Measurements from ENCODE around the gene AKR1C8. TPM values are rescaled to one million over a fixed set of nuclear protein-coding genes. Genes with fewer than 3 reads are reported as not detected.

Gene AKR1C8
- total and polyA plus RNA-seq, 2 donors (not counting 1 experiment from before 2014, with no cell fraction given) = not detected

DNA sequence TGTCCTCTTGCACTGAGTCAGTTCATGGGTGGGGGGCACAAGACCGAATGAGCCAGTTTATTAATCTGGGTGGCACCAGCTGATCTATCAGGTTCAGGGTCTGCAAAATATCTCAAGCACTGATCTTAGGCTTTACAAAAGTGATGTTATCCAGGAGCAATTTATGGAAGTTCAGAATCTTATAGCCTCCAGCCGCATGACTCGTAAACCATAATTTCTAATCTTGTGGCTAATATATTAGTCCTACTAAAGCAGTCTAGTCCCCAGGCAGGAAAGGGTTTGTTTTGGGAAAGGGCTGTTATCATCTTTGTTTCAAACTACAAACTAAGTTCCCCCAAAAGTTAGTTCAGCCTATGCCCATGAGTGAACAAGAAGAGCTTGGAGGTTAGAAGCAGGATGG lies 33.9 kb downstream of the AKR1C8 start:
- Histone ChIP-seq H3K9me3 (ENCODE audit: control extremely low read depth in 1 of 3, control insufficient read depth in 2 of 3, insufficient read depth in 1 of 3, low read length in 2 of 3) (no peaks in the 10 kb centered on the region), H3K9ac (ENCODE audit: low read length) (no peak overlapping the region), H3K27ac (ENCODE audit: low read length in 2 of 2) (no peak overlapping the region), H3K79me2 (ENCODE audit: control insufficient read depth, insufficient read depth, low read length) (no peaks in the 10 kb centered on the region), H2AFZ (ENCODE audit: insufficient read depth, low read depth, low read length, poor library complexity, severe bottlenecking) (no peak overlapping the region), H3K4me3 (ENCODE audit: control extremely low read depth in 1 of 5, extremely low read depth in 1 of 5, insufficient read depth in 1 of 5, low read depth in 2 of 5, low read length in 4 of 5) (no peak overlapping the region), H4K20me1 (ENCODE audit: control insufficient read depth, insufficient read depth, low read length, poor library complexity, severe bottlenecking) (no peaks in the 10 kb centered on the region), H3K4me2 (replicated peaks; ENCODE audit: low read depth, low read length, poor library complexity, severe bottlenecking) (no peak overlapping the region), H3K36me3 (replicated peaks in 1 of 2; ENCODE audit: control extremely low read depth in 1 of 2, control insufficient read depth in 1 of 2, extremely low read depth in 1 of 2, insufficient read depth in 2 of 2, low read length in 1 of 2) (no peaks in the 10 kb centered on the region), H3K4me1 (ENCODE audit: control insufficient read depth in 2 of 2, insufficient read depth in 2 of 2, low read length in 2 of 2) (no peaks in the 10 kb centered on the region), H3K27me3 (replicated peaks in 1 of 4; ENCODE audit: control extremely low read depth in 1 of 4, control insufficient read depth in 3 of 4, insufficient read depth in 4 of 4, low read length in 3 of 4) (no peaks in the 10 kb centered on the region)
- H3K27ac Mint-ChIP-seq = no peak overlapping the region
- no peak for TF ChIP-seq EZH2 (IDR thresholded peaks at IDR 0.05; ENCODE audit: borderline replicate concordance, insufficient read depth, low read depth, low read length, poor library complexity, severe bottlenecking)
- TF ChIP-seq, protein P1, sequence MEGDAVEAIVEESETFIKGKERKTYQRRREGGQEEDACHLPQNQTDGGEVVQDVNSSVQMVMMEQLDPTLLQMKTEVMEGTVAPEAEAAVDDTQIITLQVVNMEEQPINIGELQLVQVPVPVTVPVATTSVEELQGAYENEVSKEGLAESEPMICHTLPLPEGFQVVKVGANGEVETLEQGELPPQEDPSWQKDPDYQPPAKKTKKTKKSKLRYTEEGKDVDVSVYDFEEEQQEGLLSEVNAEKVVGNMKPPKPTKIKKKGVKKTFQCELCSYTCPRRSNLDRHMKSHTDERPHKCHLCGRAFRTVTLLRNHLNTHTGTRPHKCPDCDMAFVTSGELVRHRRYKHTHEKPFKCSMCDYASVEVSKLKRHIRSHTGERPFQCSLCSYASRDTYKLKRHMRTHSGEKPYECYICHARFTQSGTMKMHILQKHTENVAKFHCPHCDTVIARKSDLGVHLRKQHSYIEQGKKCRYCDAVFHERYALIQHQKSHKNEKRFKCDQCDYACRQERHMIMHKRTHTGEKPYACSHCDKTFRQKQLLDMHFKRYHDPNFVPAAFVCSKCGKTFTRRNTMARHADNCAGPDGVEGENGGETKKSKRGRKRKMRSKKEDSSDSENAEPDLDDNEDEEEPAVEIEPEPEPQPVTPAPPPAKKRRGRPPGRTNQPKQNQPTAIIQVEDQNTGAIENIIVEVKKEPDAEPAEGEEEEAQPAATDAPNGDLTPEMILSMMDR (IDR thresholded peaks at IDR 0.05) = no peak
- no peak overlapping the region for H3K4me3 Mint-ChIP-seq
- 78% methylated on average over 1 of the region's 3 CpGs for WGBS (ENCODE audit: insufficient coverage)
- H3K4me1 Mint-ChIP-seq = no peaks in the 10 kb centered on the region
- ChIA-PET POLR2A (no interaction called here), CTCF (no interaction called here)
- no peak for ATAC-seq (ENCODE audit: low read depth)
- intact Hi-C loops (cut with micrococcal nuclease) = no loop called here
- H3K9me3 Mint-ChIP-seq (ENCODE audit: insufficient read depth) = peaks cover 6% of the 10 kb centered on the region
- no peaks in the 10 kb centered on the region for H3K27me3 Mint-ChIP-seq
- DNase-seq = no peak

DNA sequence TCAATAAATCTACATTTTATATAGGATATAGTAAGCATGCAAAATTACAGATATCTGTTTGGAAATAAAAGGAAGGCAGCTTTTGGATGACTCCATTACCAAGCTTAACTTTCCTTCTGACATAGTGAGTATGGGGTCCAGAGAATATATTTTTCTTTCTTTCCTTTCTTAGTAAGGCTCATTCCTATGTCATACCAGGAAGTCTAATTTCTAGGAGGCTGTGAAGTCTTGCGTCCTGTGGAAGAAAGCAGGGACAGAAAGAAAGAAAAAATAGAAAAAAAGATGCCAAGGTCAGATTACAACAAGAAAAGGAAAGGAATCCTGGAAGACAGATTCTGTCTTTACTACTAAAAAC lies 36.3 kb downstream of the AKR1C8 start:
- no peak for DNase-seq
- ATAC-seq (ENCODE audit: low read depth) = no peak
- H3K27me3 ChIP-seq (replicated peaks in 1 of 4; ENCODE audit: control extremely low read depth in 1 of 4, control insufficient read depth in 3 of 4, insufficient read depth in 4 of 4, low read length in 3 of 4) = no peaks in the 10 kb centered on the region
- no CpG with 5 or more reads among the region's 1 CpG for WGBS (ENCODE audit: insufficient coverage)
- no peak overlapping the region for H3K4me3 Mint-ChIP-seq
- H3K4me2 ChIP-seq (replicated peaks; ENCODE audit: low read depth, low read length, poor library complexity, severe bottlenecking) = no peak overlapping the region
- intact Hi-C loops (cut with micrococcal nuclease) = no loop called here
- H3K27ac Mint-ChIP-seq = no peak overlapping the region
- no peak overlapping the region for H2AFZ ChIP-seq (ENCODE audit: insufficient read depth, low read depth, low read length, poor library complexity, severe bottlenecking)
- H3K4me1 ChIP-seq (ENCODE audit: control insufficient read depth in 2 of 2, insufficient read depth in 2 of 2, low read length in 2 of 2) = no peaks in the 10 kb centered on the region
- peaks cover 6% of the 10 kb centered on the region for H3K9me3 Mint-ChIP-seq (ENCODE audit: insufficient read depth)
- no peaks in the 10 kb centered on the region for H3K27me3 Mint-ChIP-seq
- ChIA-PET POLR2A (no interaction called here), CTCF (no interaction called here)
- no peak overlapping the region for H3K4me3 ChIP-seq (ENCODE audit: control extremely low read depth in 1 of 5, extremely low read depth in 1 of 5, insufficient read depth in 1 of 5, low read depth in 2 of 5, low read length in 4 of 5)
- H3K4me1 Mint-ChIP-seq = no peaks in the 10 kb centered on the region
- H3K36me3 ChIP-seq (replicated peaks in 1 of 2; ENCODE audit: control extremely low read depth in 1 of 2, control insufficient read depth in 1 of 2, extremely low read depth in 1 of 2, insufficient read depth in 2 of 2, low read length in 1 of 2) = no peaks in the 10 kb centered on the region
- no peaks in the 10 kb centered on the region for H3K9me3 ChIP-seq (ENCODE audit: control extremely low read depth in 1 of 3, control insufficient read depth in 2 of 3, insufficient read depth in 1 of 3, low read length in 2 of 3)
- H3K79me2 ChIP-seq (ENCODE audit: control insufficient read depth, insufficient read depth, low read length) = no peaks in the 10 kb centered on the region
- no peaks in the 10 kb centered on the region for H4K20me1 ChIP-seq (ENCODE audit: control insufficient read depth, insufficient read depth, low read length, poor library complexity, severe bottlenecking)
- TF ChIP-seq, protein P1 (IDR thresholded peaks at IDR 0.05) = no peak
- no peak for TF ChIP-seq EZH2 (IDR thresholded peaks at IDR 0.05; ENCODE audit: borderline replicate concordance, insufficient read depth, low read depth, low read length, poor library complexity, severe bottlenecking)
- no peak overlapping the region for H3K9ac ChIP-seq (ENCODE audit: low read length)
- no peak overlapping the region for H3K27ac ChIP-seq (ENCODE audit: low read length in 2 of 2)

Data from B cell (primary cell).